AG08395 (cell line): ENCODE results near the gene UBFD1.
"Not testable (repeated sequence)": the region's sequence is repeated elsewhere in the genome, so short reads cannot be mapped to it uniquely, and the experiment has no call there.

Source experiments
- DNase-seq: peaks from one replicate; pipeline ENCODE4 v3.0.0; 2012; ENCODE audit warnings: mixed read lengths, low spot score

UBFD1 gene

GRCh38 chr16:23567602-23568001 lies 10.1 kb downstream of the UBFD1 start:
- DNase-seq: no peak

- DNase-seq: no peak
Observed at GRCh38 chr16:23570992-23571632, 13.6 kb downstream of the UBFD1 start.

GRCh38 chr16:23571895-23572294 lies 14.4 kb downstream of the UBFD1 start:
- DNase-seq: no peak

- DNase-seq: no peak
Observed at GRCh38 chr16:23572394-23572793, 14.9 kb downstream of the UBFD1 start.

DNA sequence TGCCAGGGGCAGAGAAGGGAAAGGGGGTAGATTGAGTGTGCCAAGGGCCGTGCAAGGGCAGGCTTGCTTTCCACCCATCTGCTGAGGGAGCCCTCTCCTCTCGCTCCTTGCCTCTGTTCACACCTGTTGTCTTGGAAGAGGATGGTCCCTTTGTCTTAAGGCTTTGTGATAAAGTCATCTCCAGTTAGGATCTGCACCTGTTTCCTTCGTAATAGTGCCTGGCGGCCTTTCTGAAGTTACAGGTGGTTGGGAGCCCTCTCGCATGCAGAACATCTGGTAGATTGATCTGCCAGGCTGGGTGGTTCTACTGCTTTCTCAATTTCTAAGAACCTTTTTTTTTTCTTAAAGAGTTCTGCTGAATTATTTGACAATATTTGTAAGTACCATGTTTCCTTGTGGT lies 16.3 kb downstream of the UBFD1 start:
- DNase-seq: no peak

DNA sequence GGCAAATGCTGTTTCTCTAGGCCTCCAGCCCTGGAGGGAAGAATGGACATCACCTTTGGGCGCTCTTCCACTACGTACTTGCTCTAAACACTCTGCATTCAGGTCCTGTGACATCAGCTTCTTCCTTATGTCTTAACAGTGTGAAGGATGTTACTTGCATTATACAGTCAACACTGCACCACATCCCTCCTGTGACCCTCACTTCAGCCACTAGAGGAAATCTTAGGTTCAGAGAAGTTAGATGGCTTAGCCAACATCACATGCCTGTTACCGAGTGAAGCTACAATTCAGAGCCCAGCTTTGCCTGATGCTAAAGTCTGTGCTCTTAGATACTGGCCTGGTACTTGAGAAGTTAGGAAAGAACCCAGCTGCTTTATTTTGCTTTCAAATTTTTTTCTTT lies 18.3 kb downstream of the UBFD1 start:
- no peak for DNase-seq

GRCh38 chr16:23577493-23577892 lies 20.0 kb downstream of the UBFD1 start:
- DNase-seq: no peak

GRCh38 chr16:23578101-23578830 lies 20.7 kb downstream of the UBFD1 start:
- no peak for DNase-seq

DNA sequence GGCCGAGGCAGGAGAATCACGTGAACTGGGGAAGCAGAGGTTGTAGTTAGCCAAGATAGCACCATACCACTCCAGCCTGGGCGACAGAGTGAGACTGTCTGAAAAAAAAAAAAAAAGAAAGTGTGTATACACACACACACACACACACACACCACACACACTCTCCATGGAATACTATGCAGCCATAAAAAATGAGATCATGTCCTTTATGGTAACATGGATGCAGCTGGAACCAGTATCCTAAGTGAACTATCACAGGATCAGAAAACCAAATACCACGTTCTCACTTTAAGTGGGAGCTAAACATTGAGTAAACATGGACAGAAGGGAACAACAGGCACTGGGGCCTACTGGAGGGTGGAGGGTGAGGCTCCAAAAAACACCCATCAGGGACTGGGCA lies 21.8 kb downstream of the UBFD1 start:
- no peak for DNase-seq

- DNase-seq: no peak
Observed at GRCh38 chr16:23580391-23580790, 22.9 kb downstream of the UBFD1 start.

GRCh38 chr16:23581764-23582163 lies 24.2 kb downstream of the UBFD1 start:
- no peak for DNase-seq

- DNase-seq: not testable (repeated sequence)
Observed at GRCh38 chr16:23583271-23583670, 25.7 kb downstream of the UBFD1 start.

GRCh38 chr16:23584186-23585076 lies 26.9 kb downstream of the UBFD1 start:
- no peak for DNase-seq

DNA sequence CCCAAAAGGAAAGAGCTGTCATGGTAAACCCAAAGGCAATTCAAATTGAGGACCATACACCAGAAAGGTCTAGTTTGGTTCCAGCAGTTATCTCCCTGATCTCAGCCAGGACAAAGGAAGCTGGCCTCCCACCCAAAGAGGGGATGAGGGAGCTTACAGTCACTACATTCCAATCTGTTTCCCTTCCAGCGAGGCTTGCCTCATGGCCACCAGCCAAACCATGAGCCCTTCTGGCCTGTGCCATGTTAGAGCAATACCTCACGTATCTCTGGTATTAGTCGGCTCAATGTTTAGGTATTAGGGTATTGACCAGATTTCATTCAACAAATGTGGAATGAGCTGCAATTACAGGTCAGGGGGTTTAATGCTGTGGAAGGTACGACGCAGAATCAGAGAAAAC lies 30.2 kb downstream of the UBFD1 start:
- peak; percentile 80 for DNase-seq

GRCh38 chr16:23590181-23590580 lies 32.7 kb downstream of the UBFD1 start:
- DNase-seq: no peak

DNA sequence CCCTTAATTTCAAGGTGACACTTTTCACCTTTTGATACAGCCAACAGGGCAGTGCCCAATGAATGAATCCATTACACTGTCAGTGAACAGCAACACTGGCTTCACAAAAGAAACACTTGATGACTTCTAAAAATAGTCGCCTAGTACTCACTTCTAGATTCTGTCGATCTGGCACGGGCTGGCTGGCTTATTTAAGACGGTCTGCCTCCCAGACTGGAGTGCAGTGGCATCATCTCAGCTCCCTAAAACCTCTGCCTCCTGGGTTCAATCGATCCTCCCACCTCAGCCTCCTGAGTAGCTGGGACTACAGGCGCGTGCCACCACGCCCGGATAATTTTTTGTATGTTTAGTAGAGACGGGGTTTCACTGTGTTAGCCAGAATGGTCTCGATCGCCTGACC lies 36.7 kb downstream of the UBFD1 start:
- DNase-seq: no peak

DNA sequence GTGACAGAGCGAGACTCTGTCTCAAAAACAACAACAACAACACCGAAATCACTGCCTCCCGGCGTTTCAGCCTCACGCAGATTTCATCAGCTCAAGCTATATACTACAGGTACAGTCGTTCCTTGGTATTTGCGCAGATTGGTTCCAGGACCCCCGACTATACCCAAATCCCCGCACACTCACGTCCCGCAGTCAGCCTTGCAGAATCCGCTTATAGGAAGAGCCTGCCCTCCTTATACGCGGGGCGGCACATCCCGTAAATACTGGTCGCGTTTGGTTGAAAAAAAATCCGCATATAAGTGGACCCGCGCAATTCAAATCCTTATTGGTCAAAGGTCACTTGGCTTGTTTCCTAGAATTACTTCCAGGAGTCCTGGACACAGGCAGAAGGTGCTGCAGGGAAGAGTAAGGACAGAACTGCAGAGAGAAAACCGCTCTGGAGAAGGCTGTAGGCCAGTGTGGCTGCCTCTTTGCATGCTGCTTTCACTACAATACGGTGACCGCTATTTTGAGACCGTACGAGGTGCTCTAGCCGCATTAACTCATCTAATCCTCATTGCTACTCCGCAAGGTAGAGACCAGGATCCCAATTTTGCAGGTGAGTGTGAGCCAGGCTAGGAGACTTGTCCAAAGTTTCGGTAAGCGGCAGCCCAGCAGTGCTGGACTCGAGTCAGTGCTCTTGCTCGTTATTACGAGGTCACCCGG lies 37.9 kb downstream of the UBFD1 start:
- no peak for DNase-seq

DNA sequence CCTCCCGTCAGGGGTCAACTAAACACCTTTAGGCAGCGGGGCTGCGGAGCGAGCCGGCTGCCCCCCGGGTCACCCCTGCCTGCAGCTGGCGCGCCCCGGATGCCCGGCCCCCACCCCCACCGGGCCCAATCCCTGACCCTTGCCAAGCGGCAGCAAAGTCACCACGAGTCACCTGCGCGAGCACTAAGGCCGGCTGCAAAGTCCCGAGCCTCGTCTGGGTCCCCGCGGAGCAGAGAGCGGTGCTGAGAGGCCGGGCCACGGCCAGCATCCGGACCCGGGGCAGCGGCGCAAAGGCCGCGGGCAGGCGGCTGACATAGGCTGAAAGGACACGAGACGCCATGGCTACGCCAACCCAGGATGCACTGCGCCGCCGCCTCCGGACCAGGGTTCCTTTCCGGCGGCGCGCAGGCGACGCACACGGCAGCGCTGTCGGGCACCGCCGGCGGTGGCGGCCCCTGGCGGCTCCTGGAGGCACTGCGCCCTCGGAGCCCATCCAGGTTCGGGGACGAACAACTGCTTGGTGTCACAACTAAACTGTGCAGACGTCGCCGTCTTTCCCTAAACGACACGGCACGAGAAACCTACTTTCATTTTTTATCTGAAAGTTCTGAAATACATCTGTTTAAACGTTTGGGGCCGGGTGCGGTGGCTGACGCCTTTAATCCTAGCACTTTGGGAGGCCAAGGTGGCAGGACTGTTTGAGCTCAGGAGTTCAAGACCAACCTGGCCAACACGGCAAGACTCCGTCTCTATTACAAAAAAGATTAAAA lies 38.6 kb downstream of the UBFD1 start, which contains the start of gene NDUFAB1:
TSS of gene NDUFAB1 (minus strand) at position 366 of the 770 bp plus-strand sequence. CDS start at position 340, 26 bp downstream.
- DNase-seq: peak; percentile 92

DNA sequence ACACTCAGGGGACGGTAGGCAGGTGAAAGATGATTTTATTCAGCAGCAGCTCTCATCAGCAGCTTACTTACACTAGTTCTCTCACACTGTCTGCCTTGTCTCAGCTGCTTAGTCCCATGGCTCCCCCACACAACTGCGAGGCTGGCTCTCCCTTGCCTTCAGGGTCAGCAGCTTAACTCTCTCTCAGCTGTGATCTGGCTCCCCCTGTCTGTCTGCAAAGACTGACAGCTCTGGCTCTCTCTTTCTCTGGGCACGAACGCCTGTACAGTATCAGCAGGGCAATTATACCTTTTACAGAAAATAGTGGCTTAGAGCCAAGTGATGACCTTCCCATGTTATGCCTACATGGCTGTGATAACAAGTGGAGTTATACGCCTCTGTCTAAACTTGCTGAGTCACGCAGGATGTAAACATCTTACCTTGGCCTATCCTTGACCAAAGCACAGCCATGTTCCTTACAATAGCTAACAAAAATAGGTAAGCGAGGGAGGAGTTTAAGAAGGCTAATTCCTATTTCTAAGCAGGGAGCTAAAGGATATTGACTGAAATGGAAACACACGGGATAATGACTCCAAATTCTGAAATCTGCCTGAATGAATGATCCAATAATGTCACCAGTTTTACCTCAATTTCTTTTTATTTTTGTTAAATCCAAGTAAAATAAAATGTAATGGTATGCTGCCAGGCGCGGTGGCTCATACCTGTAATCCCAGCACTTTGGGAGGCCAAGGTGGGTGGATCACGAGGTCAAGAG lies 39.7 kb downstream of the UBFD1 start:
- DNase-seq: no peak

- no peak for DNase-seq
Observed at GRCh38 chr16:23607726-23608125, 50.2 kb downstream of the UBFD1 start.

- no peak for DNase-seq
Observed at GRCh38 chr16:23608194-23608593, 50.7 kb downstream of the UBFD1 start.
